GM10266 (cell line): ENCODE data around the gene NRG3.

Source experiments
- DNase-seq: peaks from one replicate; pipeline ENCODE4 v3.0.0; 2012; ENCODE audit errors: extremely low spot score
- CTCF ChIP-seq: IDR thresholded peaks from 2 replicates; pipeline ENCODE4 v1.5.1; 2012; ENCODE audit warnings: mild to moderate bottlenecking, low read depth; ENCODE audit not compliant: control insufficient read depth, insufficient read depth; ENCODE audit errors: missing control alignments

NRG3 gene

GRCh38 chr10:82558014-82558607, 683.1 kb downstream of the NRG3 start:
- DNase-seq = no peak
- TF ChIP-seq CTCF = no peak

GRCh38 chr10:82564353-82565196, 689.6 kb downstream of the NRG3 start:
- no peak for TF ChIP-seq CTCF
- no peak for DNase-seq

DNA sequence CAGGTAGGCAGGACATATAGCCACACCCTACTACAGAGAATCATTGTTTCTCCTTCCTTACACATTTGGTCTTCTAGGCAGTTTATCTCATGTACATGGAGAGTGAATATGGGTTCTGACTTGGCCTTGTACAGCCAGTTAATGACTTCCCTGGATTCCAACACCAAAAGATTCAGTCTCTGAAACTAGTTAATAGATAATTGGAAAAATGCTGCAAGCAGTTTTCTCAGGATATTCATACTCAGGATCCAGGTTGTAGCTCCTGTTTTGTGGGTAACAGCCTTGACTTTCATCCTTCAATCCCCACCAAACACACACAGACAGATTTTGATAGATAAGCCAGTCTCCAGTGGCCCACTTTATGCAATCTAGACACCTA, 690.2 kb downstream of the NRG3 start:
- no peak for DNase-seq
- no peak for TF ChIP-seq CTCF

- no peak for TF ChIP-seq CTCF
- DNase-seq = no peak
Observed at GRCh38 chr10:82572744-82573143, 697.8 kb downstream of the NRG3 start.

GRCh38 chr10:82574081-82574480, 699.1 kb downstream of the NRG3 start:
- no peak for DNase-seq
- TF ChIP-seq CTCF = no peak

DNA sequence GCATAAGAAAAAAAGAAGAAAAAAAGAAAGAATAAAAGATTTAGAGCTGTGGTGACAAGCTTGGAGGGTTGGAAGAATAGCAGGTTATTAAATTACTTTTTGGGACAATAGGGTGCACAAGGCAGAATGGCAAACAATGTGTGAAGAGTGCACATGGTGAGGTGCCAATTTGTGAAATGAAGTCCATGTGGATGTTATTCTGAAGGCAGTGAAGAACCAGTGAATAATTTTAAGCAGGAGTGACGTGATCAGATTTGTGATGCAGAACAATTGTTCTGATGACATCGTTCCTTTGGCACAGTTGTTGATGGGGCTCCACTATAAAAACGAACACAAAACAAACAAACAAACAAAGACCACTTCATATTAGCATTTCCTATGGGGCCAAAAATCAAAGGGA, 700.3 kb downstream of the NRG3 start:
- TF ChIP-seq CTCF = no peak
- DNase-seq = no peak

GRCh38 chr10:82576093-82576492, 701.1 kb downstream of the NRG3 start:
- no peak for TF ChIP-seq CTCF
- no peak for DNase-seq
